Activated CD4-positive, alpha-beta T cell treated with anti-CD3 and anti-CD28 coated beads, Interleukin-2, amount 50 U/mL, for 1 hour (primary cell): ENCODE measurements around the gene EFCC1.
A peak's percentile ranks its signal among the peaks of the same experiment; 100 is the strongest.

Experiments
- DNase-seq: peaks from one replicate; pipeline ENCODE4 v3.0.0-alpha.2; 2020

EFCC1 gene, protein sequence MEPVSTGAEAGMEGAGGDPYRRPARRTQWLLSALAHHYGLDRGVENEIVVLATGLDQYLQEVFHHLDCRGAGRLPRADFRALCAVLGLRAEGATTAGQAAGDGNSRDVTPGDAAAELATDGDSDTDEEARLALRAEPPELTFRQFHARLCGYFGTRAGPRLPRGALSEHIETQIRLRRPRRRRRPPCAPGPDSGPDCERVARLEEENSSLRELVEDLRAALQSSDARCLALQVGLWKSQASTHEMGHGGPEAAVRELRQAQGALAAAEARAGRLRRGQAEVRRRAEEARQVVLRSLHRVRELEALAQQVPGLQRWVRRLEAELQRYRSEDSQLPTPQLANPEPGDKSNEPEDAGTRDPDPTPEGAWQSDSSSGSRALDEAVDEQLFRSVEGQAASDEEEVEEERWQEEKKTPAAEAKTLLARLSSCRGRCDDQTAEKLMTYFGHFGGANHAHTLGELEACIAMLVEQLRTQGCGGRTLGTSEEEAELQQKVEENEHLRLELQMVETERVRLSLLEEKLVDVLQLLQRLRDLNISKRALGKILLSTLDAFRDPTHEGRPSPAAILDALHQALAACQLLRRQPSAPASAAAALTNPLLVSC

DNA sequence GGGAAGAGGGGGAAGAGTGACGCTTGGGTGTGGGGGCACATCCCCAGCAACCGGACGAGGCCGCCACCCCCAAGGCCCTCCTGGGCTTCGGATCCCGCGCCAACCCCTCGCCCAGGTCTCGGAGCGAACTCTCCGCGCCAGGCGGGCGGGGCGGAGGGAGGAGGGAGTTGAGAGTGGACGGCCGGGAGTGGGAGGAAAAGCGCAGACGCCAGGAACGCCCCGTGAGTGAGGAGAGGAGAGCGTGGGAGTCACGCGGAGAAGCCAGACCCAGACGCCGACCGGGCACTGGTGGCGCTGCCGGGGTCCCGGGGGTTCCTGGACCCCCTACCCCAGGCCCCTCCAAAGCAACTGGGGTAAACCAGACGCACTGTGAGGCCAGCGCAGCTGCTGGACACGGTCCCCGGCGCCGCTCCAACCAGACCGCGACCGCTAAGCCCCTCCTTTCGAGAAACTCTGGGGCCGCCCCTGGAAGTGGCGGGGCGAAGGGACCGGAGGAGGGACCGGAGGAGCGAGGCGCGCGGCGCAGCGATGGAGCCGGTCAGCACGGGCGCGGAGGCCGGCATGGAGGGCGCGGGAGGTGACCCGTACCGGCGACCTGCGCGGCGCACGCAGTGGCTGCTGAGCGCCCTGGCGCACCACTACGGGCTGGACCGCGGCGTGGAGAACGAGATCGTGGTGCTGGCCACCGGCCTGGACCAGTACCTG lies at the start of gene EFCC1:
TSS of gene EFCC1 (plus strand) at position 204 of the 705 bp plus-strand sequence. CDS start at position 529, 325 bp downstream.
- DNase-seq = no peak

DNA sequence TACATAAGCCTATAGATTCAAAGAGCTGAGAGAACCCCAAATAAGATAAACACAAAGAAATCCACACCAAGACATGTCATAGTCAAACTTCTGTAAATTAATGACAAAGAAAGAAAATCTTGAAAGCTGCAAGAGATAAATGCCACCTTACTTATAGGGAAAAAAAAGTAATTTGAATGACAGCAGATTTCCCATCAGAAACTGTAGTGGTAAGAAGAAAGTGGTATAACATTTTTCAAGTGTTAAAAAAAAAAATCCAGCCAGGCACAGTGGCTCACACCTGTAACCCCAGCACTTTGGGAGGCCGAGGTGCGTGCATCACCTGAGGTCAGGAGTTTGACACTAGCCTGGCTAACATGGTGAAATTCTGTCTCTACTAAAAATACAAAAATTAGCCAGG lies 44.7 kb upstream of the EFCC1 start:
- no peak for DNase-seq

DNA sequence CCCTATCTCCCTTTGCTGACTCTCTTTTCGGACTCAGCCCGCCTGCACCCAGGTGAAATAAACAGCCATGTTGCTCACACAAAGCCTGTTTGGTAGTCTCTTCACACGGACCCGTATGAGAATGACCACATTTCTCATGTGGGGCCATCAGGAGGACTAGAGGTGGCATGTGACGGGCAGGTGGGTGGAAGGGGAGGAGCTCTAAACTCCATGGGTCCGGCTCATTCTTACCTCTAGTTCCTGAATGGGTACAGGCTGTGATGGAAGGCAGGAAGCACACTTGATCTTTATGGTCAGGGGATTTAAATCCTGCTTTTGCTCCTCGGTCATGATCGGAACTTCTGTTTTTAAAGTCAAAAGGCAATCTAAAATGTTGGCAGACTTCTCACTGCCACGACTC lies 35.8 kb upstream of the EFCC1 start:
- DNase-seq = no peak

DNA sequence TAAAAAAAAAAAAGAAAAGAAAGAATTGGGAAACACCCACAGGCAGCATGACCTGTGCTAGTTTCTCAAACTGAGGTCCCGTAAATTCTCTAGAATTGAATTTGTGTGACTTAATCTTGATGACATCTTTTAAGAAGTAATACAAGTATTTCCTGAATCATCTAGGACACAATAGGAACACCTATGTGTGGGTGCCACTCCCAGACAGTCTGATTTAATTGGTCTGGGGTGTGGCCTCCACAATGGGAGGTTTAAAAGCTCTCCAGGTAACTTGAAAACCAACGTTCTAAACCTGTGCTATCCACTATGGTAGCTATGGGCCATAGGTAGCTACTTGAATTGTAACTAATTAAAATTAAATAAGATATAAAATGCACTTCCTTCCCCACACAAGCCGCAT lies 35.3 kb upstream of the EFCC1 start:
- no peak for DNase-seq

DNA sequence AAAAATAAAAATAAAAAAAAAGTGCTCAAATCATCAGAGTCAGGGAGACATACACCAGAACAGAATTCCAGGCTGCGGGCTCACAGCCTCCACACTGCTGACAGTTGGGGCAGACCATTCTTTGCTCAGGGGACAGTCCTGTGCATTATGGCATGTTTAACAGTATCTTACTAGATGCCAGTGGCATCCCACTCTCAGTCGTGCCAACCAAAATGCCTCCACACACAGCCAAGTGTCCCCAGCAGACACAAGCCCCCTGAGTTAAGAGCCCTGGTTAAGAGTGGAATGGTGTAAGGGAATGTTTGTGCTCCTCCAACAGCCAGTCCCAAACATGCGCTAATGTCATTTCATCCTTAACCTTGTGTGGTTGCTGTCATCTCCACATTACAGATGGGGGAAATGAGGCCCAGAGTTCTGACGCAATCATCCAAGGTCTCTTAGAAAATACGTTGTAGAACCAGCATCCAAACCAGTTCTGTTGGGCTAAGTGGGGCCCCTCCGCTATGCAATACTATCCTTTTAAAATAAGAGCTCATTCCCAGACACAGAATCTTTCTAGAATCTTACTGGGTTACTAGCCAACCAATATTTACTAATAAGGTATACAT lies 33.3 kb upstream of the EFCC1 start:
- no peak for DNase-seq

DNA sequence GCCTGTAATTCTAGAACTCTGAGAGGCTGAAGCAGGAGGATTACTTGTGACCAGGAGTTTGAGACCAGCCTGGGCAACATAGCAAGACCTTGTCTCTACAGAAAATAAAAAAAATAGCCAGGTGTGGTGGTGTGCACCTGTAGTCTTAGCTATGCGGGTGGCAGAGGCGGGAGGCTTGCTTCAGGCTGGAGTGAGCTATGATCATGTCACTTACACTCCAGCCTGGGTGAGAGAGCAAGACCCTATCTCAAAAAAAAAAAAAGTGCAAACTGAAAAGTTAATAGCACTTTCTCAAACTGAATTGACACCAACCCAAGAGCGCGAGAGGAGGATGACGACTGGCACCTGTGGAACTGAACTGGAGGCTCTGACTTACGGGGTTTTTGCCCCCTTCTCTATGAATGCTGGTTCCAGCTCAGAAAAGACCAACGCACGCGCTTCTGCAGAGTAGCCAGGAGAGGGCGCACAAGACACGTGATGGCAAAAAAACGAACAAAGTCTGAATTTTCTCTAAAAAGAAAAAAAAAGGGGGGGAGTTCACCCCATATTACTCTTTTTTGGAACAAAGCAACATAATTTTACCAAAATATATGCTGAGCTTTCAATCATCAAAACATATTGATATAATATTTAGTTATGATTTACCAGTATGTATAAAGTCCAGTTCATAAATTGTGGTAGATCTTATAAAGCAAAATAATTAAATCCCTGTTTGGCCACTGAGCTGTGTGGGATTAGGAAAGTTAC lies 30.9 kb upstream of the EFCC1 start:
- peak; percentile 64 for DNase-seq

DNA sequence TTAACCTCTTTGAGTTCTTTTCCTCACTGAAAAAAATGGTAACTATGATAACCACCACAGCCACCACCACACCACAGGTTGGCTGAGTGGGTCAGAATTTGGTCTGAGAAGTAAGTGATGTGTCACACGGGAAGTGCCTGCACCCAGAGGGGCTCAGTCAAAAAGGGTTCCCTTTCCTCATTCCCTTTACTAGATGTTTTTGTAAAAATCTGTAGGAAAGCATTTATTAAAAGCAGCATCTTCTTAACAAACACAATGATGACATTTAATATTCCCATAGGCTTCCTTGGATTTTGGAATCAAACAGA lies 30.4 kb upstream of the EFCC1 start:
- no peak for DNase-seq

DNA sequence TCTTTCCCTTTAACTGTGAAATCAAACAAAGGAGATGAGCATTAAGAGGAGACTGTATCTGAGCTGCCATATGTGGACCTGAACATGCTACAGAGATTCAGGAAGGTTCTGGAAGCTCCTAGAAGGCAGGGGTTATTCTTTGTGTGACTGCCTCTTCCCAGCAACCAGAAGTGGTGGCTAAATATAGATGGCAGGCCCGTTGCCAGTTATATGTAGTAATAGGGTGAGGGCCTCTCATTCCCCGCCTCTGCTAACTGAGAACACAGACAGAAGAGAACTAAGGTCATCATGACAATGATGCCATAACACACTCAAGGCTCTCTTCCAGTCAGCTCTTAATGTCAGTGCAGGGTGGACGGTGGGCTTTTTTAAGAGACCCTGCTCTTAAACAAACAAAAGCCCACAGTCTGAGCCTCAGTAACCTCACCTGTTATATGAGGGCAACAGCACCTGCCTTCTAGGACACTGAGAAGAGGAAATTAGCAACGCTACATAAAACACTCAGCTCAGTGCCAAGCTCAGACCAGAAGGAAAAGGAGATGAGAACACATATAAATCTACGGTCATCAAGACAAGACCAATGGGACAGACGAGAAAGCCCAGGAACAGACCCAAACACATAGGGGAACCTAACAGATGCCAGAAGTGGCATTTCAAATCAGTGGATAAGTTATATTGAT lies 29.5 kb upstream of the EFCC1 start:
- DNase-seq = no peak

DNA sequence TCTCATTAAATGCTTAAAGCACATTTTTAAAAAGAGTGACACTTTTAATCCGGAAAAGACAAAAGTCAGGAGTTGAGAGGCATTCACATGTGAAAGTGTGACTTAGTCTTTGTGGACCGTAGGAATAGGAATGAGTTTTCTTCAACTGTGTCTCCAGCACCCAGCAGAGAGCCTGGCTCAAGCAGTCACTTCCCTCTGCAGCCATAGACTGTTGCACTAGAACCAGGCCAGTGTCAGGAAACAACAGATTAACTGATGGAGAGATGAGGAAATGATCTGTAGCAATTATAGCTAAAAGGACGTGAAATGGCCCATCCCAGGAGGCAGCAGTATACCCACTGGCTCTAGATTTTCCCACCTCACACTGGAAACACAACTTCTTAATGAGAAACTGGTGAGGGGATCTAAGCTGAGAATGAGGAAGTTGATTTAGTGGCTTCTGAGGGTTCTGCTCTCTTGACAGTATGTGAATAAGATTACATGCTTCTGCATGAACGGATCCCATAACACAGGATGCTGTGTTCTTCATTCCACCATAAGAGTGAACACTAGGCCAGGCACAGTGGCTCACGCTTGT lies 27.0 kb upstream of the EFCC1 start:
- no peak for DNase-seq

DNA sequence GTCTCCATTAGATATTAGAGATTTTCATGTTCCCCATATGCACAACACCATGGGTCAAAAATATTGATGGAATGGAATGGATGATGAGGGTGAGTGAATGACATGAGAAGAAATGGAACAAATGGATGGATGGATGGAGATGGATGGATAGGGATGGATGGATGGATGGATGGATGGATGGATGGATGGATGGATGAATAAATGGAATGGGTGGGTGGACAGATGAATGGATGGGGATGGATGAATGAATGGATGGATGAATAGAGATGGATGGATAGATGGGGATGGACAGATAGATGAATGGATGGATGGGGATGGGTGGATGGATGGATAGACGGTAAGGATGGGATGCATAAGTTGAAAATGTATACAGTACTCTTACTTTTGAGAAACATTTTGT lies 25.8 kb upstream of the EFCC1 start:
- DNase-seq = no peak

DNA sequence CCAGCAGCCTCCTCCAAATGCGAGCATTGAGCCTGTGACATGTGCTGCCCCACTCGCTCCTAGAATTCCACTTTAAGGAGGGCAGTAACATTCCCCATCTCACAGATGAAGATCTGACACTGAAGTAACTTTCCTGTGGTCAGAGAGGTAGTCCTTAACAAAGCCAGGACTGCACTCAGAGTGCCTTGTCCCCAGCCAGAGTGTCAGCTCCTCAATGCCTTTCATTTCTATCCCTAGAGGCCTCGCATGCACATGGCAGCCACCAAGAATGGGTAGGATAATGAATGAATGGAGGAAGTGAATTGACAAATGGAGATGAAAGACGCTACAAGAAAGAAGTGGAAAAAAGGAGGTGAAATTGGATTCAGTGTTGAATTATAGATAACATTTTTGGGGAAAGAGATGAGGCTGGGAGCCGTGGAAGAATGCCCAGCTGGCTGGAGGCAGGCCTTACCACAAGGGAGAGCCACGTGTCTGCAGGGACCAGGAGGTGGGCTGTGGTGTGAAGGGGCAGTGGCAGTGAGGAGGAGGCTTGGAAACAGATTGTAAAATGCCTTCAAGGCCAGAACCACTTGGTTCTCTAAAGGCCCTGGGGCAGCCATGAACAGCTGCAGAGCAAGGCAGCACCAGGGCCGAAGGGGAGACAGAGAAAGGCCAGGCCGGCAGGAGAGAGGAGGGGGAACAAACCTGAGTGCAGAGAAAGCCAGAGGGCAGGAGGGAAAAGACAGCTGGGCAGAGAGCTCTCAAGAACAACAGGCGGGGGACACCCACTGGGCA lies 17.6 kb upstream of the EFCC1 start:
- no peak for DNase-seq

DNA sequence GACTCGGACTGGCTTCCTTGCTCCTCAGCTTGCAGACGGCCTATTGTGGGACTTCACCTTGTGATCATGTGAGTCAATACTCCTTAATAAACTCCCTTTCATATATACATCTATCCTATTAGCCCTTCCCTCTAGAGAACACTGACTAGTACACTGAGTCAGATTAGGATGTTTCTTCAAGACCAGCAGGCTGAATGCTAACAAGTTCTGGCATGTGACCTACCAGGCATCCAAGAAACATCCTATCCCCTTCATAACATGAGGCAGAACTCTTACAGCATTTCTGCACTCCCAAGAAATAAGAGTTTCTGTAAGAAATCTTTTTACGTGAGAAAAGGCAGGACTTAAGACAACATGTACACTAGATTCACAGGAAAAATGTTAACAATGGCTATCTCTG lies 16.5 kb upstream of the EFCC1 start:
- DNase-seq = no peak

DNA sequence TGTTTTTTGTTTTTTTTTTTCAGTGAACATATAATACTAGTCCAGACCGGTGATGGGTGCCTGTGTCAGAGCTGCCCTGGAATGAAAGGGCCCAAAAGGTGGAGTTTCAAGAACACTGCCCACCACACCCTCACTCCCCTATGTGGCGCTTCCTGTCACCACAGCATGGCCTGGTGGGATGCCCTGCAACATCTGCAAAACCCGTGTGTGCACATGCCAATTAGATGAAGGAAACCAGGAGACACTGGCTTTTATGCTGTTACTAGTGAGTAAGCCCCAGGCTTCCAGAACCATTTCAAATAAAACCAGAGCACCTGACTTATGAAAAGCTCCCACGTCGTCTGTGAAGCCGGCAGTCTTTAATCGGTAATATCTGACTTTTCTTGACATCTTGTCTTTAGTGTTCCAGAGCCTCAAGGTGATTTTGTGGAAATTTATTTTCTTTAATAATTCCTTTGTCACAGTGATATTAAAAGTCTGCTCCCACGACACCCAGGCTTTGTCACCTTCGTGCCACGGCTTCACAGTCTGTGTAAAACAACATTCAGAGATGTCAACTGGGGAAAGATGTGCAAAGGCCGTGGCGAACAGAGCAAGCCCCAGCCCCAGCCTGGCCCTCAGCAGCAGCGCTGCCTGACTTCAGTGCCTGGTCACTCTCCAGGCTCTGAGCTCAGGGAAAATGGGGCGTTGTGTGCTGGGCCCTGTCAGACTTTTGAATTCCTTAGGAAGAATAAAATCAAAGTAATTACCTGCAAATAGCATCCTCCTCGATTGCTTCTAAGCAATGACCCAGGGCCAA lies 13.6 kb upstream of the EFCC1 start:
- no peak for DNase-seq

DNA sequence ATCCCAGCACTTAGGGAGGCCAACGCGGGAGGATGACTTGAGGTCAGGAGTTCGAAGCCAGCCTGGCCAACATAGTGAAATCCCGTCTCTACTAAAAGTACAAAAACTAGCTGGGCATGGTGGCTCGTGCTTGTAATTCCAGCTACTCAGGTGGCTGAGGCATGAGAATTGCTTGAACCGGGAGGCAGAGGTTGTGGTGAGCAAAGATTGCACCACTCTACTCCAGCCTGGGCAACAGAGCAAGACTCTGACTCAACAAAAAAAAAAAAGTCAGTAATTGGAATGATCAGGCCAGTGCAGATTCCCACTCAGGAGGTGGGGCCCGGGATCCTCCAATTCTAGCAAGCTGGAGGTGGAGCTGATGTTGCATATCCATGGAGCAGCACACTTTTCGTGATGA lies 12.8 kb upstream of the EFCC1 start:
- DNase-seq = no peak

DNA sequence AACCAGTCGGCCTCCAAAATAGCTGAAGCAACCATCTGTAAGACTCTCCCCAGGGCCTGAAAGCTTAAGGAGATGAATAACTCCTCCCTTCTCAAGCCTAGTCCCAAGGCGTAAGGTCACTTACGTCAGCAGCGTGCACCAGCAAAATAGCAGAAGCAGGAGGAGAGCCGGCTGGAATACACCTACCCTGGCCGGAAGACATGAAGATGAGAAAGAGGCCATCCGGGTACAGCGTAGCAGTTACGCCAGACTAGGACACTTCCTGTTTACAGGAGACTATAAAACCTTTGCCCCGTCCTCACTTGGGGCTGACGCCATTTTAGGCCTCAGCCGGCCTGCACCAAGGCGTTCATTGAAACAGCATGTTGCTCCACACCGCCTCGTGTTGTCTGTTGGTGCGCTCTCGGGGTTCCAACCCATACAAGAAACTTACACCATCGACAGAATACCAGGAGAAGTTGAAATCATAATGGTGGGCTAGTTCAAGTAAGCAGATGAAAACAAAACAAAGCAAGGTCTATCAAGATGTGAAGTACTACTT lies 9.7 kb upstream of the EFCC1 start:
- no peak for DNase-seq

DNA sequence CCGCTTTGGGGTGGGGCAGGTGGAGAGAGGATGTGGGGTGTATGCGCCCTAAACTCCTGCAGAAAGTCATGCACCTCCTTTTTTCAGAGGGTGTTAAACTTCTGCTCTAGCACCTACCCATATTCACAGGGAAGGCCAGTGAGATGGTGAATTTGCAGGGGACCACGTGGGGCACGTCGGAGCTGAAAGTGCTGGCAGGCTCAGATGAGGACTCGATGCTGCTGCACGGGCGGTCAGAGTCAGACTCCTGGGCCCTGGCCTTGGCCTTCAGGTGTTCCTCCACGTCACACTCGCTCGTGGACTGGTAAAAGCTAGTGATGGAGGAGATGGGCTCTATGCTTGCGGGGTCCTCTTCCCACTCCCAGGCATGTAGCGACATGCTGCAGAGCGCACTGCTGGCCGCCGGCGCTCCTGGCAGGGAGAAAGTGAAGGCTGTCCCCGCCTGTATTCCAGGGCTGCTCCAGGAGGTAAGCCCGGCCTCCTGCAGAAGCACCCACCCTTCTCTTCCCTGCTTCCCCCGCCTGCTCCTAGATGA lies 8.1 kb upstream of the EFCC1 start:
- no peak for DNase-seq

DNA sequence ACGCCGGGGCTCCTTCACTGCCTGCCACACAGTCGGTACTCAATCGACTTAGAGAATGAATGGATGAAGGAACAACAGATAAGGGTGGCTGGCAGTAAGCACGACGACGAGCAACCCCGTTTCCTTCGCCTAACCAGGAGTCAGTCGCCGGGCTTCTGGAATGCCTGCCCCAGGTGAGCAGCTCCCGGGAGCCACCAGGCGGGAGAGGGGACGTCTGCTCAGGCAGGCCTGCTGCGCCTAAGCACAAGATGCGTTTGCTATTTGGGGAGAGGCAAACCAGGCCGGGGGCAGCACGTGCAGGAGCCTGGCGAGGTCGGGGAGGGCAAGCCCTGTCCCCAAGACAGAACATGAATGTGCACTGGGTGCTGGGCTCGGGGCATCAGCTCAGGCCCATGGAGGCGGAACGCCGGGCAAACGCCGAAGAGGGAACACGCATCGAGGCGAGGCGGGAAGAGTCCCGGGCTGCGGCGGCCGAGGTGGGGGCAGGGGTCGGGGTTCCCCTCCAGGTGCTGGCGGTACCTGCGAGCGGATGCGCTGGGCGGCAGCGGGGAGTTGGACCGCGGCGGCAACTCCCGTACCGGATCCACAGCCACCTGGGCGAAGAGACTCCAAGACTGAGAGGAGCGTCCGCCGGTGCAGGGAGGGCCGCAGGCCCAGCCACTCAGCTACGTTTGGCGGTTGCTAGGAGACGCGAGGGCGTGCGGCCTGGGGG lies 7.5 kb upstream of the EFCC1 start, which contains the start of gene CFAP92:
TSS of gene CFAP92 (minus strand) at position 616 of the 712 bp plus-strand sequence. CDS start 772 bp downstream, outside the sequence.
- DNase-seq = peak; percentile 93

DNA sequence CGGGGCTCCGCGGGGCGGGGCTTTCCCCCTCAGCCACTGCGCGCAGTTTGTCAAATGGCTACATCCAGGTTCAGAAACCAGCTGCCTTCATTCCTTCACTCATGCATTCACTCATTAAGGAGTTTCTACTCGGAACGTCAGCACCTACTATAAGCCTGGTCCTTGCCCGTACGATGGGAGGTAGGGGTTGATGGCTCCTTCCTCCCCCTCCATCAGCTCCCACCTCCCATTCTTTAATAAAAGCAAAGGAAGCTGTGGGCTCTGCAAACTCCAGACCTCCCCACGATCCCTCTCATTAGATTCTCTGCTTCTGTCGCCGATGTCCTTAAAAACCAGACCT lies 7.0 kb upstream of the EFCC1 start:
- no peak for DNase-seq
